Nephron progenitor cell (in vitro differentiated cells): ENCODE data around the gene IL18BP.

ENCODE experiments used
- DNase-seq: peaks from one replicate; pipeline ENCODE4 v3.0.0; 2021
- H3K27ac Mint-ChIP-seq: 2 replicates; pipeline ENCODE4 v1.8.0; 2021; ENCODE audit warnings: mild to moderate bottlenecking, moderate library complexity, mixed read lengths
- H3K27me3 Mint-ChIP-seq: 2 replicates; pipeline ENCODE4 v1.8.0; 2021; ENCODE audit warnings: mild to moderate bottlenecking, low read depth, mixed read lengths; ENCODE audit not compliant: poor library complexity
- H3K36me3 Mint-ChIP-seq: 2 replicates; pipeline ENCODE4 v1.8.0; 2021; ENCODE audit warnings: low read depth, mixed read lengths
- H3K4me1 Mint-ChIP-seq: 2 replicates; pipeline ENCODE4 v1.8.0; 2021; ENCODE audit warnings: mixed read lengths
- H3K4me3 Mint-ChIP-seq: 2 replicates; pipeline ENCODE4 v1.8.0; 2021; ENCODE audit warnings: mild to moderate bottlenecking, moderate library complexity, mixed read lengths
- H3K9me3 Mint-ChIP-seq: 2 replicates; pipeline ENCODE4 v1.8.0; 2021; ENCODE audit warnings: mild to moderate bottlenecking, moderate library complexity, mixed read lengths
- TF ChIP-seq, protein P1 (sequence below): fragments of 200-600 bp; sonication (generic); IDR thresholded peaks from 2 replicates; pipeline ENCODE4 v1.5.0; 2021; ENCODE audit warnings: antibody characterized with exemption

IL18BP gene

DNA sequence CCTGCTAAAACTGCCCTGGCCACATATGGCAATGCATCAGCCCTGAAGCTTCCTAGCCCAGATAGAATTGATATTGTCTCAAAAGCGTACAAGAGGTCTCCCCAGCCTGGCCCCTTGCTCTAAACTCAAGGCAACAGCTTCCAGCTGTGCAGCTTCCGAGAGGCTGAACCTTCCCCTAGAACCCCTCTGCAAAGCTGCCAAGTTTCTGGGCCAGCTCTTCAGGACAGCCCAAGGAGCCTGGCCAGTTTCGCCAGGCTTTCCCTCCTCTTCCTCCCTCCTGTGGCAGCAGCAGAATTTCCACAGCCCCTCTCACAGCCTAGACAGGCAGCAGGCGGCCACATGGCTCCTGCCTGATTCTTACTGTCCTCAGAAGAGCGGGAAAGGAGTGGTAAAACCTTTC lies 47.1 kb downstream of the IL18BP start:
- TF ChIP-seq, protein P1, sequence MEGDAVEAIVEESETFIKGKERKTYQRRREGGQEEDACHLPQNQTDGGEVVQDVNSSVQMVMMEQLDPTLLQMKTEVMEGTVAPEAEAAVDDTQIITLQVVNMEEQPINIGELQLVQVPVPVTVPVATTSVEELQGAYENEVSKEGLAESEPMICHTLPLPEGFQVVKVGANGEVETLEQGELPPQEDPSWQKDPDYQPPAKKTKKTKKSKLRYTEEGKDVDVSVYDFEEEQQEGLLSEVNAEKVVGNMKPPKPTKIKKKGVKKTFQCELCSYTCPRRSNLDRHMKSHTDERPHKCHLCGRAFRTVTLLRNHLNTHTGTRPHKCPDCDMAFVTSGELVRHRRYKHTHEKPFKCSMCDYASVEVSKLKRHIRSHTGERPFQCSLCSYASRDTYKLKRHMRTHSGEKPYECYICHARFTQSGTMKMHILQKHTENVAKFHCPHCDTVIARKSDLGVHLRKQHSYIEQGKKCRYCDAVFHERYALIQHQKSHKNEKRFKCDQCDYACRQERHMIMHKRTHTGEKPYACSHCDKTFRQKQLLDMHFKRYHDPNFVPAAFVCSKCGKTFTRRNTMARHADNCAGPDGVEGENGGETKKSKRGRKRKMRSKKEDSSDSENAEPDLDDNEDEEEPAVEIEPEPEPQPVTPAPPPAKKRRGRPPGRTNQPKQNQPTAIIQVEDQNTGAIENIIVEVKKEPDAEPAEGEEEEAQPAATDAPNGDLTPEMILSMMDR: no peak
- Mint-ChIP-seq H3K36me3 (peaks cover 12% of the 10 kb centered on the region), H3K27me3 (no peaks in the 10 kb centered on the region), H3K4me3 (no peak overlapping the region), H3K27ac (peak overlapping the region; percentile 48), H3K9me3 (no peaks in the 10 kb centered on the region), H3K4me1 (peaks cover 33% of the 10 kb centered on the region)
- DNase-seq: no peak

DNA sequence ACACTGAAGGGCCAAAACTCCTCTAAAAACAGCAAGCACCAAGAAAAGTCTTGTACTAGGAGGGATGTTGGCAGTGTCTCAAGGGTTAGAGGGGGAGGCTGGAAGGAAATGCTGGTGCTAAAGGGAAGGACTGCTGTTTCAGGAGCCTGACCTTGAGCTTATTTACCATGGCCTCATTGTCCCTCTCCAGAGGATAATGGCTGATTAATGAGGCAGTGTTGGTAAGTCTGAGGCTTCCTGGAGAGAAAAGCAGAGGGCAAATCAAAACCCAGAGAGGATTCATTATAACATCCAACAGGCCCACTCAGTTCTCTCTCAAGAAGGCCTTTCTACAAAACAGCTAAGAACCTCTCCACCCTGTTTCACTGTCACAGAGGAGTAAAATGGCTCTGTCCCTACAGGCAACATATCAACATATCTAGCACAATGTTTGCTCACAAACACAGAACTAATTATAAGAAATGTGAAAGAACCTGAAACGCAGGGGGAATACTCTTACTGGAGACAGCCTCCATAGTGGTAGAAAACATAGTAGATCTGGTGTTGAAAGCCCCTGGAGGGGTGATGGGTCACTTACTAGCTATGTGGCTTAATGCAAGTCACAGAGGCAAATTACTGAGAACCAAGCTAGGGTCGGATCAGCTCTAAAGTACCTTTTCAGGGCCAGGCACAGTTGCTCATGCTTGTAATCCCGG lies 50.2 kb downstream of the IL18BP start:
- Mint-ChIP-seq H3K9me3 (no peaks in the 10 kb centered on the region), H3K27ac (peak overlapping the region; percentile 92), H3K4me3 (no peak overlapping the region), H3K27me3 (no peaks in the 10 kb centered on the region), H3K36me3 (peaks cover 12% of the 10 kb centered on the region), H3K4me1 (peaks cover 29% of the 10 kb centered on the region)
- TF ChIP-seq, protein P1: no peak
- no peak for DNase-seq
